Trophoblast cell (in vitro differentiated cells and primary cell): ENCODE data around the gene ACSL5. TPM values are rescaled to one million over a fixed set of nuclear protein-coding genes. Genes with fewer than 3 reads are reported as not detected.

Source experiments
- DNase-seq, 2 donors: peaks; one replicate each; pipeline ENCODE4 v3.0.0-alpha.2; 2016
- H2AFZ ChIP-seq: 2 replicates; pipeline ENCODE4 v1.6.1; 2013; ENCODE audit warnings: low read length, moderate library complexity, mild to moderate bottlenecking; ENCODE audit not compliant: insufficient read depth, poor library complexity
- H2AK5ac ChIP-seq: 2 replicates; pipeline ENCODE4 v1.6.1; 2013; ENCODE audit warnings: mild to moderate bottlenecking, low read length
- H2BK120ac ChIP-seq: 2 replicates; pipeline ENCODE4 v1.6.1; 2013; ENCODE audit warnings: low read length, mild to moderate bottlenecking, moderate library complexity; ENCODE audit not compliant: insufficient read depth, poor library complexity
- H2BK12ac ChIP-seq: 2 replicates; pipeline ENCODE4 v1.6.1; 2013; ENCODE audit warnings: mild to moderate bottlenecking, low read length, moderate library complexity
- H2BK5ac ChIP-seq: 2 replicates; pipeline ENCODE4 v1.6.1; 2013; ENCODE audit warnings: low read length, low read depth, moderate library complexity, mild to moderate bottlenecking; ENCODE audit not compliant: poor library complexity
- H3K14ac ChIP-seq: 2 replicates; pipeline ENCODE4 v1.6.1; 2013; ENCODE audit warnings: mild to moderate bottlenecking, low read length
- H3K18ac ChIP-seq: 2 replicates; pipeline ENCODE4 v1.6.1; 2013; ENCODE audit warnings: mild to moderate bottlenecking, low read length
- H3K23ac ChIP-seq: 2 replicates; pipeline ENCODE4 v1.6.1; 2013; ENCODE audit warnings: low read length
- H3K27ac ChIP-seq: 2 replicates; pipeline ENCODE4 v1.5.1; 2013; ENCODE audit warnings: low read depth, mild to moderate bottlenecking, inconsistent platforms, low read length, moderate library complexity
- H3K27me3 ChIP-seq: 2 replicates; pipeline ENCODE4 v1.6.1; 2013; ENCODE audit warnings: inconsistent platforms, mild to moderate bottlenecking, low read length, moderate library complexity; ENCODE audit not compliant: insufficient read depth
- H3K36me3 ChIP-seq, 2 experiments: 1 replicate in 1 of 2; 2 replicates in 1 of 2; pipeline ENCODE4 v1.6.1; 2013; ENCODE audit warnings: low read length in 2 of 2, mild to moderate bottlenecking in 2 of 2, moderate library complexity in 1 of 2; ENCODE audit not compliant: insufficient read depth in 2 of 2, control insufficient read depth in 1 of 2
- H3K4ac ChIP-seq: 2 replicates; pipeline ENCODE4 v1.6.1; 2013; ENCODE audit warnings: low read depth, mild to moderate bottlenecking, low read length, moderate library complexity
- H3K4me1 ChIP-seq, 2 experiments: 1 replicate in 1 of 2; 2 replicates in 1 of 2; pipeline ENCODE4 v1.6.1; 2013; ENCODE audit warnings: low read length in 2 of 2, mild to moderate bottlenecking in 2 of 2, moderate library complexity in 1 of 2; ENCODE audit not compliant: insufficient read depth in 2 of 2, control insufficient read depth in 1 of 2
- H3K4me2 ChIP-seq: 2 replicates; pipeline ENCODE4 v1.6.1; 2013; ENCODE audit warnings: inconsistent platforms, mild to moderate bottlenecking, low read length, moderate library complexity
- H3K4me3 ChIP-seq: 2 replicates; pipeline ENCODE4 v1.5.1; 2013; ENCODE audit warnings: mild to moderate bottlenecking, low read depth, low read length, inconsistent platforms
- H3K79me1 ChIP-seq: one replicate; pipeline ENCODE4 v1.6.1; 2013; ENCODE audit warnings: low read length
- H3K79me2 ChIP-seq: 2 replicates; pipeline ENCODE4 v1.6.1; 2013; ENCODE audit warnings: low read length, mild to moderate bottlenecking; ENCODE audit not compliant: control insufficient read depth, insufficient read depth, poor library complexity
- H3K9ac ChIP-seq: 2 replicates; pipeline ENCODE4 v1.6.1; 2013; ENCODE audit warnings: mild to moderate bottlenecking, low read length
- H3K9me3 ChIP-seq: 2 replicates; pipeline ENCODE4 v1.6.1; 2013; ENCODE audit warnings: low read depth, mild to moderate bottlenecking, control low read depth, inconsistent platforms, low read length; ENCODE audit not compliant: insufficient read depth
- H4K12ac ChIP-seq: 2 replicates; pipeline ENCODE4 v1.6.1; 2013; ENCODE audit warnings: low read depth, mild to moderate bottlenecking, low read length, moderate library complexity
- H4K8ac ChIP-seq: 2 replicates; pipeline ENCODE4 v1.6.1; 2013; ENCODE audit warnings: low read depth, mild to moderate bottlenecking, low read length, moderate library complexity
- H4K91ac ChIP-seq: one replicate; pipeline ENCODE4 v1.6.1; 2013; ENCODE audit warnings: low read depth, mild to moderate bottlenecking, low read length, moderate library complexity
- WGBS: extraction: QIAGEN DNeasy Blood & Tissue Kit; methylation state at CpG from one replicate; pipeline ENCODE4 v1.1.7; 2013; ENCODE audit warnings: missing lambda C conversion rate; ENCODE audit not compliant: insufficient read length, insufficient coverage; ENCODE audit errors: extremely low coverage; 5-methylcytosine and 5-hydroxymethylcytosine counted together
- polyA plus RNA-seq: library from polyadenylated mRNA; stranded (reverse); fragments of 200-250 nt; gene quantifications from 2 replicates; pipeline ENCODE4 v1.2.3, GENCODE V29; 2013

Gene ACSL5, protein sequence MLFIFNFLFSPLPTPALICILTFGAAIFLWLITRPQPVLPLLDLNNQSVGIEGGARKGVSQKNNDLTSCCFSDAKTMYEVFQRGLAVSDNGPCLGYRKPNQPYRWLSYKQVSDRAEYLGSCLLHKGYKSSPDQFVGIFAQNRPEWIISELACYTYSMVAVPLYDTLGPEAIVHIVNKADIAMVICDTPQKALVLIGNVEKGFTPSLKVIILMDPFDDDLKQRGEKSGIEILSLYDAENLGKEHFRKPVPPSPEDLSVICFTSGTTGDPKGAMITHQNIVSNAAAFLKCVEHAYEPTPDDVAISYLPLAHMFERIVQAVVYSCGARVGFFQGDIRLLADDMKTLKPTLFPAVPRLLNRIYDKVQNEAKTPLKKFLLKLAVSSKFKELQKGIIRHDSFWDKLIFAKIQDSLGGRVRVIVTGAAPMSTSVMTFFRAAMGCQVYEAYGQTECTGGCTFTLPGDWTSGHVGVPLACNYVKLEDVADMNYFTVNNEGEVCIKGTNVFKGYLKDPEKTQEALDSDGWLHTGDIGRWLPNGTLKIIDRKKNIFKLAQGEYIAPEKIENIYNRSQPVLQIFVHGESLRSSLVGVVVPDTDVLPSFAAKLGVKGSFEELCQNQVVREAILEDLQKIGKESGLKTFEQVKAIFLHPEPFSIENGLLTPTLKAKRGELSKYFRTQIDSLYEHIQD
- 0.07 and 0.18 TPM in 2 replicates for polyA plus RNA-seq

GRCh38 chr10:112373912-112374338 lies at the start of gene ACSL5:
Gene ACSL5 (plus strand): TSS chr10:112374116. CDS start chr10:112394947, 20,831 bp downstream.
- Histone ChIP-seq H4K8ac (no peak within 1 kb of the TSS), H3K79me1 (peaks cover 3% of the 10 kb centered on the region), H3K4me2 (no peak within 1 kb of the TSS), H3K27me3 (no peaks in the 10 kb centered on the region), H4K91ac (no peak within 1 kb of the TSS), H3K4me3 (no peak within 1 kb of the TSS), H3K27ac (no peak within 1 kb of the TSS), H4K12ac (no peak within 1 kb of the TSS), H3K14ac (no peak within 1 kb of the TSS), H3K18ac (no peak within 1 kb of the TSS), H2BK12ac (no peak within 1 kb of the TSS), H3K9me3 (no peaks in the 10 kb centered on the region), H2AK5ac (no peak within 1 kb of the TSS), H3K36me3 (no peaks in the 10 kb centered on the region), H3K4me1 (peaks cover 10 to 15% of the 10 kb centered on the region in 2 experiments), H2BK5ac (no peak within 1 kb of the TSS), H3K79me2 (no peaks in the 10 kb centered on the region), H2AFZ (no peak within 1 kb of the TSS), H3K4ac (no peak within 1 kb of the TSS), H3K9ac (no peak within 1 kb of the TSS), H3K23ac (no peak within 1 kb of the TSS), H2BK120ac (no peak within 1 kb of the TSS)
- WGBS = no CpG with 5 or more reads among the region's 4 CpGs
- DNase-seq = no peak

- no peak overlapping the region for H4K8ac ChIP-seq
- H4K91ac ChIP-seq = no peak overlapping the region
- no peak overlapping the region for H3K27ac ChIP-seq
- no peak overlapping the region for H4K12ac ChIP-seq
- no peak overlapping the region for H3K4me2 ChIP-seq
- no peak overlapping the region for H3K9ac ChIP-seq
- no peak overlapping the region for H2AFZ ChIP-seq
- H3K4ac ChIP-seq = no peak overlapping the region
- DNase-seq = no peak
- H3K14ac ChIP-seq = no peak overlapping the region
- H2BK12ac ChIP-seq = no peak overlapping the region
- no peak overlapping the region for H2AK5ac ChIP-seq
- H3K27me3 ChIP-seq = no peaks in the 10 kb centered on the region
- no peak overlapping the region for H2BK120ac ChIP-seq
- H3K4me1 ChIP-seq = peaks cover 0 to 5% of the 10 kb centered on the region in 2 experiments
- H3K4me3 ChIP-seq = no peak overlapping the region
- no CpG with 5 or more reads among the region's 3 CpGs for WGBS
- no peaks in the 10 kb centered on the region for H3K79me1 ChIP-seq
- H3K9me3 ChIP-seq = no peaks in the 10 kb centered on the region
- no peaks in the 10 kb centered on the region for H3K79me2 ChIP-seq
- H3K23ac ChIP-seq = no peak overlapping the region
- H2BK5ac ChIP-seq = no peak overlapping the region
- H3K18ac ChIP-seq = no peak overlapping the region
- no peaks in the 10 kb centered on the region for H3K36me3 ChIP-seq
Measured at GRCh38 chr10:112327678-112328077, 46.2 kb upstream of the ACSL5 start.

GRCh38 chr10:112330162-112330561 lies 43.8 kb upstream of the ACSL5 start:
- no peak overlapping the region for H2AFZ ChIP-seq
- H3K27me3 ChIP-seq = no peaks in the 10 kb centered on the region
- H3K14ac ChIP-seq = no peak overlapping the region
- H3K4me1 ChIP-seq = peaks cover 0 to 5% of the 10 kb centered on the region in 2 experiments
- no peak overlapping the region for H3K4me2 ChIP-seq
- H2BK120ac ChIP-seq = no peak overlapping the region
- H3K4ac ChIP-seq = no peak overlapping the region
- H3K79me1 ChIP-seq = no peaks in the 10 kb centered on the region
- H3K18ac ChIP-seq = no peak overlapping the region
- no peak overlapping the region for H3K23ac ChIP-seq
- no peak overlapping the region for H3K27ac ChIP-seq
- H4K12ac ChIP-seq = no peak overlapping the region
- H2AK5ac ChIP-seq = no peak overlapping the region
- no peaks in the 10 kb centered on the region for H3K36me3 ChIP-seq
- H4K8ac ChIP-seq = no peak overlapping the region
- DNase-seq = no peak
- no peaks in the 10 kb centered on the region for H3K79me2 ChIP-seq
- WGBS = no CpG with 5 or more reads among the region's 4 CpGs
- H3K9me3 ChIP-seq = no peaks in the 10 kb centered on the region
- no peak overlapping the region for H3K9ac ChIP-seq
- no peak overlapping the region for H2BK5ac ChIP-seq
- no peak overlapping the region for H4K91ac ChIP-seq
- no peak overlapping the region for H3K4me3 ChIP-seq
- H2BK12ac ChIP-seq = no peak overlapping the region

- H3K14ac ChIP-seq = no peak overlapping the region
- no CpG with 5 or more reads among the region's 1 CpG for WGBS
- no peak overlapping the region for H3K27ac ChIP-seq
- H3K79me2 ChIP-seq = no peaks in the 10 kb centered on the region
- no peak overlapping the region for H2BK12ac ChIP-seq
- DNase-seq = no peak
- no peak overlapping the region for H2AK5ac ChIP-seq
- H3K4me1 ChIP-seq = peaks cover 0 to 5% of the 10 kb centered on the region in 2 experiments
- no peaks in the 10 kb centered on the region for H3K79me1 ChIP-seq
- H3K4me2 ChIP-seq = no peak overlapping the region
- no peak overlapping the region for H3K23ac ChIP-seq
- no peak overlapping the region for H2BK5ac ChIP-seq
- no peaks in the 10 kb centered on the region for H3K27me3 ChIP-seq
- no peak overlapping the region for H2AFZ ChIP-seq
- no peak overlapping the region for H4K91ac ChIP-seq
- H3K36me3 ChIP-seq = no peaks in the 10 kb centered on the region
- no peak overlapping the region for H4K12ac ChIP-seq
- H3K4ac ChIP-seq = no peak overlapping the region
- no peak overlapping the region for H3K18ac ChIP-seq
- no peak overlapping the region for H3K4me3 ChIP-seq
- H4K8ac ChIP-seq = no peak overlapping the region
- no peaks in the 10 kb centered on the region for H3K9me3 ChIP-seq
- no peak overlapping the region for H3K9ac ChIP-seq
- no peak overlapping the region for H2BK120ac ChIP-seq
Measured at GRCh38 chr10:112330607-112331160, 43.2 kb upstream of the ACSL5 start.
